Cardiac fibroblast (primary cell): Measurements from ENCODE around the gene POMT2.

ENCODE experiments used
- DNase-seq, 2 donors: peaks; one replicate each; pipeline versions ENCODE4 v3.0.0 to v3.0.0-alpha.2; 2010; ENCODE audit warnings: low read depth in 2 of 2
- H3K4me3 ChIP-seq, 2 donors: replicated peaks in 1 of 2; 1 replicate in 1 of 2; 2 replicates in 1 of 2; pipeline ENCODE4 v1.5.1; 2011; ENCODE audit warnings: low read depth in 2 of 2, low read length in 2 of 2, mild to moderate bottlenecking in 2 of 2, moderate library complexity in 1 of 2
- TF ChIP-seq, protein P1 (sequence below): IDR thresholded peaks from one replicate; pipeline ENCODE4 v1.5.1; 2011; ENCODE audit warnings: low read depth, mild to moderate bottlenecking, low read length, inconsistent platforms

Gene POMT2

DNA sequence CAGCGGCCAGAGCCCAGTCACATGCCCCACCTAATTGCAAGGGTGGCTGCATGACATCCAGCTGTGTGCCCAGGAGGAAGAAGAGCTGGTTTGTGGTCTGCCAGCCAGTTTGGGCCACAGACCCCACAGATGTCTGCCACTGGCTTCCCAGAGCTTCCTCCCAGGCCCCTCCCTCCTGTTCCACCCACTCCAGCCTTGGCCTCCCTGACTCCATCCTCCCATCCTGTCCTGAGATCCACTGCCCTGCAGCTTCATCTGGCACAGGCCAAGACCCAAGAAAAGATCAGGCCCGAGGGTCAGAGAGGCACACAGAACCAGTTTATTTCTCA, 55.5 kb downstream of the POMT2 start:
- H3K4me3 ChIP-seq: no peak overlapping the region
- TF ChIP-seq, protein P1, sequence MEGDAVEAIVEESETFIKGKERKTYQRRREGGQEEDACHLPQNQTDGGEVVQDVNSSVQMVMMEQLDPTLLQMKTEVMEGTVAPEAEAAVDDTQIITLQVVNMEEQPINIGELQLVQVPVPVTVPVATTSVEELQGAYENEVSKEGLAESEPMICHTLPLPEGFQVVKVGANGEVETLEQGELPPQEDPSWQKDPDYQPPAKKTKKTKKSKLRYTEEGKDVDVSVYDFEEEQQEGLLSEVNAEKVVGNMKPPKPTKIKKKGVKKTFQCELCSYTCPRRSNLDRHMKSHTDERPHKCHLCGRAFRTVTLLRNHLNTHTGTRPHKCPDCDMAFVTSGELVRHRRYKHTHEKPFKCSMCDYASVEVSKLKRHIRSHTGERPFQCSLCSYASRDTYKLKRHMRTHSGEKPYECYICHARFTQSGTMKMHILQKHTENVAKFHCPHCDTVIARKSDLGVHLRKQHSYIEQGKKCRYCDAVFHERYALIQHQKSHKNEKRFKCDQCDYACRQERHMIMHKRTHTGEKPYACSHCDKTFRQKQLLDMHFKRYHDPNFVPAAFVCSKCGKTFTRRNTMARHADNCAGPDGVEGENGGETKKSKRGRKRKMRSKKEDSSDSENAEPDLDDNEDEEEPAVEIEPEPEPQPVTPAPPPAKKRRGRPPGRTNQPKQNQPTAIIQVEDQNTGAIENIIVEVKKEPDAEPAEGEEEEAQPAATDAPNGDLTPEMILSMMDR: no peak
- no peak for DNase-seq

DNA sequence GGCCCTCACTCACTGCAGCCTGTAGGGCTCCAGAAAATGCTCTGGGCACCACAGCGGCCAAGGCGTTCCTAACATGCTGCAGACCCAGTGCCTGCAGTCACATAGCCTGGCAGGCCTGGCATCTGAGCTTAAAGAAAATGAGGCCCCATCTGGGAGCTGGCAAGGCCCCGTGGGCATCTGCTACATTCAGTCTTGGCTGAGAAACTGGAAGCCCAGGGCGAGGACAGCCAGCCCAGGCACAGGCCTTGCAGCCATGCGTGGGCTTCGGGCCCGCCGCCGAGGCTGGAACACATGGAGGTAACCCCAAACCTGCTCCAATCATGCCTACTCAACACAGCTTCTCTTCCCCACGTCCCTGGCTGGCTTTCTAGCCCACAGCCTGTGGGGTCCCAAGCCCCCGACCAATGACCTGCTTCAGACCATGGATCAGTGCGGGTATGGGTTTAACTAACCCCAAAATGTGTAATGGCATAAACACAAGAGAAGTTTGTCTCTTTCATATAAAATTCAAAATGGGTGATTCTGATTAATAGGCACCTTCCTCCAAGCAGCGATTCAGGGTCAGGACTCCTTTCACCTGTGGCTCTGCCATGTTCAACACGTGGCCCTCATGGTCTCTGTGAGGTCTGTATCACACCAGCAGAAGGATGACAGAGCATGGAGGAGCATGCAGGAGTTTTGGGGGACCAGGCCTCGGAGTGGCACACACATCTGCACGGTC, 56.1 kb downstream of the POMT2 start:
- H3K4me3 ChIP-seq: no peak overlapping the region
- no peak for DNase-seq
- TF ChIP-seq, protein P1: no peak

GRCh38 chr14:77260631-77261030, 60.1 kb downstream of the POMT2 start:
- TF ChIP-seq, protein P1: no peak
- peak in 1 of 2 donors; percentile 9 for DNase-seq
- H3K4me3 ChIP-seq: no peak overlapping the region

DNA sequence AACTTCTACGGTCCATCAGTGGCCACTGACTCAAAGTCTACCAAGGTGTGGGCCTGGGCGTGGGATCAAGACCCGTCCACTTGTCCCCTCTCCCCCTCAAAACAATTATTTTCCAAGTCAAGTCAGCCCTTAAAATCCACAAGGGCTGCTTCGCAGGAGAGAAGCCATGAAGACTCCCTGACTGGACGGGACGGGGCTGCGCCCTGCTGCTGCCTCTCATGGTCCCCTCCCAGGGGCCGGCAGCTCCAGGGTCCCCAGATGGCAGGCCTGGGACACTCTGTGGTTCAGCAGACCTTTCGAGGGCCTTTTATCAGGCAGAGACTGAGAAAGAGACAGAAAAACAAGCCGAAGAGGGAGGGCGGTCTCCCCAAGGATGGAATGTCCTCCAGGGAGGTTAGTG, 60.5 kb downstream of the POMT2 start:
- DNase-seq: no peak
- H3K4me3 ChIP-seq: no peak overlapping the region
- TF ChIP-seq, protein P1: no peak

GRCh38 chr14:77259025-77259715, 61.5 kb downstream of the POMT2 start:
- H3K4me3 ChIP-seq: no peak overlapping the region
- TF ChIP-seq, protein P1: no peak
- DNase-seq: no peak

DNA sequence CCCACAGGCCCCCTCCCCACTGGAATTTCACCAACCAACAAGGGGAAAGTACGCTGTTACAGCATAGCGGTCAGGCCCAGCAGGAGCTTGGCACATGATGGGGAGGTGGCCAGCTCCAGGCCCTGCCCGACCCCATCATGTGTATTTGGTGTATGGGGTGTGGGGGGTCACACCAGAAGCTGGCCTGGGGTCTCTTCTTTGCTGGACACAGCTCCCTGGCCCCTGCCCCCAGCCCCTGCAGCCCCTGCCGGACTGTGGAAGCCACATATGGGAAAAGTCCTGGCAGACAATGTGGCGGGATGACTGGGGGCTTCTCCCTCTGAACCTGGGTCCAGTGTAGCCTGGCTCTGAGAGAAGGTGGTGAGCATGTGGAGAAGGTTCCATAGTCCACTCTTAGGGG, 62.1 kb downstream of the POMT2 start:
- DNase-seq: no peak
- TF ChIP-seq, protein P1: no peak
- no peak overlapping the region for H3K4me3 ChIP-seq
